ENCODE data around the gene CCDC81. TPM values are rescaled to one million over a fixed set of nuclear protein-coding genes. Genes with fewer than 3 reads are reported as not detected.

Gene CCDC81
- polyA plus RNA-seq, 1 experiment: 1.7 TPM

Other genes with a start within 250 kb of the CCDC81 start
- gene EED, start 130.1 kb upstream of the CCDC81 start, polyA plus RNA-seq (2011; rRNA removed): 11.9 and 17.5 TPM in 2 replicates
- gene HIKESHI, start 72.6 kb upstream of the CCDC81 start, polyA plus RNA-seq (2011; rRNA removed): 120 and 129 TPM in 2 replicates